SU-DHL-6 (cell line): Measurements from ENCODE around the gene SLC12A7.

Experiments used
- H2AFZ ChIP-seq: fragments of 200-600 bp; sonication (generic); 2 replicates; pipeline ENCODE4 v1.6.1; 2014; ENCODE audit warnings: low read depth, mild to moderate bottlenecking, moderate library complexity, mixed read lengths, antibody characterized with exemption, low read length; ENCODE audit not compliant: severe bottlenecking
- H3F3A ChIP-seq: fragments of 200-600 bp; shearing (Covaris generic); 2 replicates; pipeline ENCODE4 v1.6.0; 2016; ENCODE audit warnings: antibody characterized with exemption, mild to moderate bottlenecking; ENCODE audit not compliant: insufficient read depth
- H3K27ac ChIP-seq: fragments of 200-600 bp; sonication (generic); 2 replicates; pipeline ENCODE4 v1.5.1; 2016; ENCODE audit warnings: low read depth, mild to moderate bottlenecking, low read length, moderate library complexity, mixed read lengths
- H3K27me3 ChIP-seq: fragments of 200-600 bp; sonication (generic), shearing (Covaris generic); 2 replicates; pipeline ENCODE4 v1.6.0; 2014; ENCODE audit warnings: mild to moderate bottlenecking, low read length
- H3K36me3 ChIP-seq: fragments of 200-600 bp; sonication (generic); 2 replicates; pipeline ENCODE4 v1.6.1; 2014; ENCODE audit warnings: mild to moderate bottlenecking, low read length, mixed read lengths
- H3K4me2 ChIP-seq: fragments of 300-600, 200-600 bp; shearing (Covaris generic), sonication (generic); 2 replicates; pipeline ENCODE4 v1.6.0; 2014; ENCODE audit warnings: low read length, low read depth, mild to moderate bottlenecking; ENCODE audit not compliant: poor library complexity, severe bottlenecking
- H3K4me3 ChIP-seq: fragments of 200-600 bp; sonication (generic); 2 replicates; pipeline ENCODE4 v1.5.1; 2014; ENCODE audit warnings: antibody characterized with exemption, low read length, mild to moderate bottlenecking, mixed read lengths; ENCODE audit not compliant: insufficient read depth, poor library complexity, severe bottlenecking
- H3K79me2 ChIP-seq: fragments of 200-600 bp; sonication (generic); 2 replicates; pipeline ENCODE4 v1.6.1; 2014; ENCODE audit warnings: mild to moderate bottlenecking, low read length, moderate library complexity; ENCODE audit not compliant: insufficient read depth
- H3K9ac ChIP-seq: fragments of 200-600 bp; sonication (generic); 2 replicates; pipeline ENCODE4 v1.7.0; 2014; ENCODE audit warnings: mild to moderate bottlenecking, low read length
- H3K9me2 ChIP-seq: fragments of 200-600 bp; sonication (generic); replicated peaks from 2 replicates; pipeline ENCODE4 v1.6.1; 2014; ENCODE audit warnings: low read length; ENCODE audit not compliant: insufficient read depth
- H3K9me3 ChIP-seq: fragments of 200-600 bp; sonication (generic); 2 replicates; pipeline ENCODE4 v1.6.1; 2014; ENCODE audit warnings: low read length, mixed read lengths; ENCODE audit not compliant: insufficient read depth
- H4K20me1 ChIP-seq: fragments of 200-600 bp; sonication (generic); 2 replicates; pipeline ENCODE4 v1.6.1; 2014; ENCODE audit warnings: low read depth, mild to moderate bottlenecking, antibody characterized with exemption, low read length, moderate library complexity, mixed read lengths
- EZH2phosphoT487 ChIP-seq: fragments of 200-600 bp; sonication (generic), shearing (Covaris generic); conservative IDR thresholded peaks from 2 replicates; pipeline ENCODE4 v1.6.1; 2018; ENCODE audit warnings: mild to moderate bottlenecking, antibody characterized with exemption, low read length, moderate library complexity, mixed read lengths
- TF ChIP-seq, protein P1 (sequence below): fragments of 200-600 bp; sonication (generic); IDR thresholded peaks from one replicate; pipeline ENCODE4 v1.5.1; 2017; ENCODE audit warnings: antibody characterized with exemption, mild to moderate bottlenecking, low read length, moderate library complexity; ENCODE audit not compliant: insufficient read depth, poor library complexity, severe bottlenecking

The SLC12A7 gene

DNA sequence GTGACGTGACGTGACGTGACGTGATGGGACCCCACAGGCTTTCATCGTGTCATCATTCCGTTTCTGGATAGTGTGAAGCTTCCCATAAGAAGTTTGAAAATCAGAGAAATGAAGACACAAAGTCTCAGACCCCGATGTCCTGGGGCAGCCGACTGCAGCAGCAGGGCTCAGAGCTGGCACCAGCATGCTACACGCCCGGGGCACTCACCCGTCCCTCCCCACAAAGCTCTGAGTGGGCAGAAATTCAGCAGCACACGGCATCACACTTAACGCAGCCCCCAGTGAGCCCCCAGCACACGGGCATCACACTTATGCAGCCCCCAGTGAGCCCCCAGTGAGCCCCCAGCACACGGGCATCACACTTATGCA, 42.2 kb downstream of the SLC12A7 start:
- no peaks in the 10 kb centered on the region for H3F3A ChIP-seq
- no peaks in the 10 kb centered on the region for H4K20me1 ChIP-seq
- no peaks in the 10 kb centered on the region for H3K79me2 ChIP-seq
- H3K9me3 ChIP-seq: no peaks in the 10 kb centered on the region
- H3K27ac ChIP-seq: no peak overlapping the region
- no peaks in the 10 kb centered on the region for H3K27me3 ChIP-seq
- H2AFZ ChIP-seq: no peak overlapping the region
- H3K36me3 ChIP-seq: no peaks in the 10 kb centered on the region
- TF ChIP-seq, protein P1, sequence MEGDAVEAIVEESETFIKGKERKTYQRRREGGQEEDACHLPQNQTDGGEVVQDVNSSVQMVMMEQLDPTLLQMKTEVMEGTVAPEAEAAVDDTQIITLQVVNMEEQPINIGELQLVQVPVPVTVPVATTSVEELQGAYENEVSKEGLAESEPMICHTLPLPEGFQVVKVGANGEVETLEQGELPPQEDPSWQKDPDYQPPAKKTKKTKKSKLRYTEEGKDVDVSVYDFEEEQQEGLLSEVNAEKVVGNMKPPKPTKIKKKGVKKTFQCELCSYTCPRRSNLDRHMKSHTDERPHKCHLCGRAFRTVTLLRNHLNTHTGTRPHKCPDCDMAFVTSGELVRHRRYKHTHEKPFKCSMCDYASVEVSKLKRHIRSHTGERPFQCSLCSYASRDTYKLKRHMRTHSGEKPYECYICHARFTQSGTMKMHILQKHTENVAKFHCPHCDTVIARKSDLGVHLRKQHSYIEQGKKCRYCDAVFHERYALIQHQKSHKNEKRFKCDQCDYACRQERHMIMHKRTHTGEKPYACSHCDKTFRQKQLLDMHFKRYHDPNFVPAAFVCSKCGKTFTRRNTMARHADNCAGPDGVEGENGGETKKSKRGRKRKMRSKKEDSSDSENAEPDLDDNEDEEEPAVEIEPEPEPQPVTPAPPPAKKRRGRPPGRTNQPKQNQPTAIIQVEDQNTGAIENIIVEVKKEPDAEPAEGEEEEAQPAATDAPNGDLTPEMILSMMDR: no peak
- no peak for TF ChIP-seq EZH2phosphoT487
- H3K9me2 ChIP-seq: no peaks in the 10 kb centered on the region
- H3K4me3 ChIP-seq: no peak overlapping the region
- no peak overlapping the region for H3K4me2 ChIP-seq
- no peak overlapping the region for H3K9ac ChIP-seq

DNA sequence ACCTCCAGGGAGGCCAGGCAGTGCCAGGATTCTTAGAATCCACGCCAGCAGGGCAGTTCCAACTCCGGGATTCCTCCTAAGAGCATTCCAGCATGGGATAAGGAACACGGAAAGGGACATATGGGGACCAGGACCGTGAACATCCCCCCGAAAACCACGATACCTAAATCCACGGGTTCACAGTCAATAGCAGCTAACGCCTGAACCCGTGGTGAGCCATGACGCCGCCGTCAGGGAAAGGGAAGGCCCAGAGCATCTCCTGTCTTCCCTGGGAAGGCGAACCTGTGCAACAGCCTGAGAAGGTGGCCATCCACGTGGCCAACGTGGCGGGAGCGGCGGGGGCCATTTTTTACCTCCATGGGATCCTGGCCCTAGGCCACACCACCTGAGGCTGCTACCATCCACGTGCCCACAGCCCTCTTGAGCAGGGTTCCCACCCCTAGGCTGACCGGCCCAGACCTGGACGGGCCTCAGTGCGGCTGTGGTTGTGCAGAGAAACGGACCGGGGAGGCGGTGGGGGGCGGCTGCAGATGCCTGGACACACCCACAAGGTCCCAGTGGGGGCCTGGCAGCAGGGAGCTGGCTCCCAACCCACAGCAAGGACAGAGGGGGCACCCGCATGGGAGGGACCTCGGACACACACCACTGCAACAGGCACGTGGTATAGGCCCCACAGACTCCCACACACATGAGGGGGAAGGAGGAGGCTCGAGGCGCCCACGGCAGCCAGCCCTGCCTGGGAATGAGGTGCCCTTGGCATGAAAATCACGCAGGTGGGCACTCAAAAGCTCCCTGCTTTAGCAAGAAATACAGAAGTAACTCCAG, 42.8 kb downstream of the SLC12A7 start:
- H3K9me2 ChIP-seq: no peaks in the 10 kb centered on the region
- no peaks in the 10 kb centered on the region for H3K27me3 ChIP-seq
- no peaks in the 10 kb centered on the region for H3K36me3 ChIP-seq
- H3K79me2 ChIP-seq: no peaks in the 10 kb centered on the region
- H4K20me1 ChIP-seq: no peaks in the 10 kb centered on the region
- H2AFZ ChIP-seq: no peak overlapping the region
- H3K4me3 ChIP-seq: no peak overlapping the region
- no peaks in the 10 kb centered on the region for H3F3A ChIP-seq
- TF ChIP-seq, protein P1: no peak
- no peak for TF ChIP-seq EZH2phosphoT487
- no peaks in the 10 kb centered on the region for H3K9me3 ChIP-seq
- no peak overlapping the region for H3K9ac ChIP-seq
- H3K4me2 ChIP-seq: no peak overlapping the region
- H3K27ac ChIP-seq: no peak overlapping the region

DNA sequence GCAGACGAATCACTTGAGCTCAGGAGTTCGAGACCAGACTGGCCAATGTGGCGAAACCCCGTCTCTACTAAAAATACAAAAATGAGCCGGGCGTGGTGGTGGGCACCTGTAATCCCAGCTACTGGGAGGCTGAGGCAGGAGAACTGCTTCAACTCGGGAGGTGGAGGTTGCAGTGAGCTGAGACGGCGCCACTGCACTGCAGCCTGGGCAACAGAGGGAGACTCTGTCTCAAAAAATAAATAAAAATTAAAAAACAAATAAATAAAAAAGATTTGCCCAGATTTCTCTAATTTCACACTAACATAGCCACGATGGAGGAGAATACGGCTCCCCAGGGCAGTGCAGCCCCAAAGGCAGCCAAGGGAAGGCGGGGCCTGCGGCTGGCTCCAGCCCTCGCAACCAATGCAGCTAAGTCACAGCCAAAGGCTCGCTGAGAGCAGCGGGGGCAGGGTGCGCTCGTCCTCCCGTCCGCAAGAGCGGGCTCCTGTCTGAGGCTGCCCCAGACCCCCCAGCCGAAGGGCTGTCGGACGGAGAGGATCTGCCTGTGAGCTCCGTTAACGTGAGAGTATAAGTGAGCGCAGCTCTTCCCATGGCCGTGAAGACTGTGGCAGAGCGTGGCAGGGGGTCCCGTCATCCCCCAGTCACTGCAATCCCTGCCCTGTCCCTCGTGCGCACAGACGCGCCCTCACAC, 43.5 kb downstream of the SLC12A7 start:
- Histone ChIP-seq H3K36me3 (no peaks in the 10 kb centered on the region), H4K20me1 (no peaks in the 10 kb centered on the region), H2AFZ (no peak overlapping the region), H3F3A (no peaks in the 10 kb centered on the region), H3K79me2 (no peaks in the 10 kb centered on the region), H3K9me3 (no peaks in the 10 kb centered on the region), H3K9me2 (no peaks in the 10 kb centered on the region), H3K4me2 (no peak overlapping the region), H3K27ac (no peak overlapping the region), H3K27me3 (no peaks in the 10 kb centered on the region), H3K9ac (no peak overlapping the region), H3K4me3 (no peak overlapping the region)
- no peak for TF ChIP-seq EZH2phosphoT487
- TF ChIP-seq, protein P1: no peak
